SK-N-SH (cell line): Measurements from ENCODE around the gene THOP1.

Experiments used
- CTCF ChIP-seq: fragments of 200-600 bp; sonication (generic); IDR thresholded peaks from 2 replicates; pipeline ENCODE4 v1.6.1; 2017; ENCODE audit warnings: antibody characterized with exemption, mild to moderate bottlenecking, moderate library complexity
- POLR2AphosphoS5 ChIP-seq: IDR thresholded peaks from 2 replicates; pipeline ENCODE4 v1.6.1; 2012; ENCODE audit warnings: low read depth, low read length
- RFX5 ChIP-seq: IDR thresholded peaks from 2 replicates; pipeline ENCODE4 v1.6.1; 2012; ENCODE audit warnings: mild to moderate bottlenecking, improper control_type of control experiment, low read length

- TF ChIP-seq POLR2AphosphoS5 (no peak), CTCF (no peak), RFX5 (no peak)
Observed at GRCh38 chr19:2812414-2813234, 27.3 kb downstream of the THOP1 start.
